HTERT RPE-1 (cell line): ENCODE data around the gene TRPC4.
"Not testable (repeated sequence)": the region's sequence is repeated elsewhere in the genome, so short reads cannot be mapped to it uniquely, and the experiment has no call there.

Experiments used
- in situ Hi-C: fragments of 300-500 bp; cut with MboI; formaldehyde crosslinking; loops from 4 replicates; pipeline ENCODE4 v1.14.3; 2020; ENCODE audit warnings: low sequenced_read_pairs

TRPC4 gene

DNA sequence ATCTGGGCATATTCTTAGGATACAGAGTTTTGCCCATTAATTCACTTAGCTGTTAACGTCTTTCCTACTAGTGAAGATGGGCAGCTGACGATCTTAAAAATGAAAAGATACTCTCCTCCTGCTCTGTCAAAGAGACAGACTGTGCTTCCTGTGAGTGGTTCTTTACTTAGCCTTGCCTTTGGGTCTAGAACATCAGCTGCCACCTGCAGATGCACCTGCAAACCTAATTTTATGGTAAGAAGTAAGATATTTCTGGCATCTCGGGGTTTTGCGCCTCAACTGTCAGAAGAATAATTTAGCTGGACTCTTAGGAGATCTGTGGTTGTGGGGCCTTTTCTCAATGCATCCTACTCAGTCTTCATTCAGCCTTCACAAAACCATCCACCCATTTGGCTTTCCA is 36.2 kb downstream of the TRPC4 start:
- in situ Hi-C loops: no loop called here

GRCh38 chr13:37816276-37816675 is 53.3 kb downstream of the TRPC4 start:
- in situ Hi-C loops: no loop called here

DNA sequence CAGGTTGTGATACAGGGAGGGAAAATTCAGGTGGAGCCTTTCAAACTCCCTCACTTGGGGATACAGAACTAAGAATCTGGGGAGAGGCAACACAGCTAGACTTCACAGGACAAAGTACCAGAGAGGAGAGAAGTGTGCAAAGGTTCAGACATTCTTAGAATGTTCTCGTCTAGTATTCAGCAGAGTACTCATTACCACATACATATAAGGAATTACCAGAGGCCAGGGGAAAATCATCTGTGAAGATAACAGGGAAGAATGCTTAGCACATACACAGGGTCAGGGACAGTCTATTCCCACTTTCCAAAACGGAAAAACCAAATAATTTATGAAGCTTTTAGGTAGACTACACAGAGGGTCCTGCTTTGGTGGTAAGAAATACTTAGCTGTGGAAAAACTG is 58.1 kb downstream of the TRPC4 start:
- in situ Hi-C loops: no loop called here

DNA sequence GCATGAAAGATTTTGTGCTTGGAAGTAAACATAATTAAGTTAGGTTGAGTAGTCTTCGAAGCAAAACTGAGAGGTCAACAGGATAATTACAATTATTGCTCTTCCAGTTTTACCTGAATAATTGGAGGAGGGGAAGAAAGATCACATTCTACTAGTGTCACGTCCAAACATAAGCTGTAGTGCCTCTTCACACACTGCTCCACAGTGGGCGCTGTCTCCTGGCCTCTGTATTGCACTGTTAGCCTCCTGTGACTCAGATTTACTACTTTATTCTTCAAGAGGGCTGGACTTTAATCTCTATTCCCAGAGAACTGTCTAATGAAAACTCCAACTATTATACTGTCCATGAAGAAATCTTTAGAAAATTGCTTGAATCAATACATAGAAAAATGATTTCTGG is 62.9 kb downstream of the TRPC4 start:
- in situ Hi-C loops: no loop called here

DNA sequence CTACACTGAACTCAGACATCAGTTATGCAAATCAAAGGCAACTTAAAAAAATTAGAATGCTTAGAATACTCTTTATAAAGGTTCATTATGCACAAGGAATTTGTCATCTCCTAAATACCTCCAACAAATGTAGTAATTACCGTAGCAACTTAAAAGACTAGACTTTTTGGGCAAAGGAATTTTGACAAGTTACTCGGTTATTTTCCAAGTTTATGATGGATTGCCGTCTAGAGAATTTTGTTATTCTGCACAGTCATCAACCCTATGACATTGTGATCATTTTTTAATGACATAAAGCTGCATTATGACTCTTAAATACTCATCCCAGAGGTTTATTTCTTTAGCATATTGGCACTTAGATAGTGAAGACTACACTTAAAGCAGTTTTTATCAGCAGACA is 71.9 kb downstream of the TRPC4 start:
- in situ Hi-C loops: no loop called here

GRCh38 chr13:37796795-37797194 is 72.8 kb downstream of the TRPC4 start:
- in situ Hi-C loops: not testable (repeated sequence)

DNA sequence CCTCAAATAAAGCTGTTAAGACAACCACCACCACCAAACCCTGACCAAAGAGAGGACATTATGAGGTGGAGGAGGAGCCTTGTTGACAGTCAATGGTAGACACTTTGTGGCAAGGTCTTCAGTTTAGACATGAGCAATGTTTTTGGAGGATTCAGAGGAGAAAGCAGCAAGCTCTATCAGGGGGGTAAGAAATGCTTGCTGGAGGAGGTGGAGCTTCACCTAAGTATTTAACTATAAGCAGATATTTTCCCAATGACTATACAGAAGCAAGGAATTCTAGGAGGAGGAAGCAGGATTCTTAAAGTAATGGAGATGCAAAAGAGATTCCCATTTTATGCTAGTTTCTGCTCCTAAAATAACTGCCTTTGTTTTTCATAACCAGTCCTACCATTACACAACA is 74.2 kb downstream of the TRPC4 start:
- in situ Hi-C loops: no loop called here

GRCh38 chr13:37791699-37792098 is 77.9 kb downstream of the TRPC4 start:
- in situ Hi-C loops: no loop called here

DNA sequence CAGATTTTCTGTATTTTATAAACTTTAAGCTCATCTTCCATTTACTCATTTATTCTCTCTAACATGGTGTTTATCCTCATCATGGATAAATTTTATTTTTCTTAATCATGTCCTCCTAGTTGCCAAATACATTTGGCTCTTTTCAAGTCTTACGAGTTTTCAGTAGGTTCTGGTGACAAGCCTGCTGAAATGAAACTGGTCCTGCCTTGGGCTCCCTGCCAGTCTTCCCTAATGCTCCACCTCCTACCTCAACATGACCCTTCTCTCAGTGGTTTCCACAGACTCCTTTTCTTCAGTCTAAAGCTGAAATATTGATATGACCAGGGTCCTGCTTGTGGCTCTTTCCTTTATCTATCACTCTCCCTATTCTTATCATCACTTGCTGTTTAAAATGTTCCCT is 81.2 kb downstream of the TRPC4 start:
- in situ Hi-C loops: no loop called here

GRCh38 chr13:37777676-37778075 is 91.9 kb downstream of the TRPC4 start:
- in situ Hi-C loops: no loop called here

GRCh38 chr13:37775871-37776270 is 93.7 kb downstream of the TRPC4 start:
- in situ Hi-C loops: no loop called here

GRCh38 chr13:37772644-37773043 is 96.9 kb downstream of the TRPC4 start:
- in situ Hi-C loops: no loop called here

GRCh38 chr13:37769545-37769944 is 100.0 kb downstream of the TRPC4 start:
- in situ Hi-C loops: no loop called here

DNA sequence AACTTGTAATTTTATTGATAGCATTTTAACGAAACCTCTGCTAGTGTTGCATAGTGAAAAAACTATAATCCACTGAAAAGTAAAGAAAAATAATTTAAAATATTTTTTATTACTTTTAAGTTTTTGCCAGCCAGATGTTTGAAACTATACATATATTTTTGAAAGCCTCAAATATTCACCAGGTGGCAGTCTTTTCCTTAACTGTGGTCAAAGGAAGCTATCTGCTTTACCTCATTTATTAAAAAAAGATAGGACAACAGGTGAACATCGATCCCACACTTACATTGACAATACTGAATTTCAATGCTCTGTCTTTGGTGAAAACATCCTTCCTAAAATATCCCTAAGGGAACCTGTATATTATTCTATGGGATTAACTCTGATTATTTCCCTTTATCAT is 100.5 kb downstream of the TRPC4 start:
- in situ Hi-C loops: no loop called here

- in situ Hi-C loops: no loop called here
Observed at GRCh38 chr13:37766502-37766901, 103.1 kb downstream of the TRPC4 start.

DNA sequence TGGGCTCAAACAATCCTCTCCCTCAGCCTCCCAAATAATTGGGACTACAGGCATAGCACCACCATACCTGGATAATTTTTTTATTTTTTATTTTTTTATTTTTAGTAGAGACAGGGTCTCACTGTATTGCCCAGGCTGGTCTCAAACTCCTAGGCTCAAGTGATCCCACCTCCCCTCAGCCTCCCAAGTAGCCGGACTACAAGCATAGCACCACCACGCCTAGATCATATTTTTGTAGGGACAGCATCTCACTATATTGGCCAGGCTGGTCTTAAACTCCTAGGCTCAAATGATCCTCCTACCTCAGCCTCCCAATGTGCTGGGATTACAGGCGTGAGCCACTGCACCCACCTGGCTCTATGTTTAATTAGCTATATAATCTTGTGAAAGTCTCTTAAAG is 114.2 kb downstream of the TRPC4 start:
- in situ Hi-C loops: no loop called here

DNA sequence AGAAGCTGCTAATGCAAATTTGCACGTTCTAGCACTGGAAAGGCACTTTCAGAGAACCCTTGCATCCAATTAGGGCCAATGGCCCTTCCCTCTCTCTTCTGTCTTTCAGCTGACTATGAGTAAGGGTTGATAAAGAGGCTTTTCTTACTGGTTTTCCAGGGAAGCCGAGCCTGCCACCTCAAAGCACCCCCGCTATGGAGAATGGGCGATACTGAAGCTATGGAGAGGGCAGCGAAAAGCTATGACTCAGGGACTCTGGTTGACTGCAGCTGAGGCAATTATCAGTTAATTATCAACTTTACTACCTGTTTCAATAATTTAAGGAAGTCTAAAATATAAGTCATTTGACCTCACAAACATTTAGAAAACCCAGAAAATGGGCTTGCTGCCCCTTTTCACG is 115.8 kb downstream of the TRPC4 start:
- in situ Hi-C loops: no loop called here

GRCh38 chr13:37752146-37752545 is 117.4 kb downstream of the TRPC4 start:
- in situ Hi-C loops: no loop called here

DNA sequence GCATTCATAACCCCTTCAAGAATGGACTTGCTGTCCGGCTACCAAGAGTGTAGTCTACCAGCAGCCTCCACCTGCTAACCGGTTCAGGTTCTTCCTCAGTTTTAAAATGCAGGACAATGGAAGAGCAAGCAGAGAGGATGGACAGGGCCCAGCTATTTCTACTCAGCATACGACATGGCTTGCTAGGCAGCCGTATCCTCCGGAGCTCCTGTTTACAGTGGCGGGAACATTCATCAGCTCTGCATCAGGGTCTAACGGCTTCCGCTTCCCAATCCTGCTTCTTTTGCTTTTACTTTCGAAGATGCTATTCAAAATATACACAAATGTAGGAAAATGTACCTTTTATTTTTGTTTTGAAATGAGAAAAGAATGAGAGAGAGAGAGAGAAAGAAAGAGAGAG is 118.5 kb downstream of the TRPC4 start:
- in situ Hi-C loops: no loop called here

DNA sequence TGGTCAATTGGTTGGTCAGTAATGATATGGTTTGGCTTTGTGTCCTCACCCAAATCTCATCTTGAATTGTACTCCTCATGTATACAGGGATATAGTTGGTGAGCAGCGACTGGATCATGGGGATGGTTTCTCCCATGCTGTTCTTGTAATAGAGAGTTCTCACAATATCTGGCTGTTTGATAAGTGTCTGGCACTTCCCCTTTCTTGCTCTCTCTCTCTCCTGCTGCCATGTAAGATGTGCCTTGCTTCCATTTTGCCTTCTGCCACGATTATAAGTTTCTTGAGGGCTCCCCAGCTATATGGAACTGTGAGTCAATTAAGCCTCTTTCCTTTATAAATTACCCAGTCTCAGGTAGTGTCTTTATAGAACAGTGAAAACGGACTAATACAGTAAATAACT is 120.7 kb downstream of the TRPC4 start:
- in situ Hi-C loops: no loop called here

DNA sequence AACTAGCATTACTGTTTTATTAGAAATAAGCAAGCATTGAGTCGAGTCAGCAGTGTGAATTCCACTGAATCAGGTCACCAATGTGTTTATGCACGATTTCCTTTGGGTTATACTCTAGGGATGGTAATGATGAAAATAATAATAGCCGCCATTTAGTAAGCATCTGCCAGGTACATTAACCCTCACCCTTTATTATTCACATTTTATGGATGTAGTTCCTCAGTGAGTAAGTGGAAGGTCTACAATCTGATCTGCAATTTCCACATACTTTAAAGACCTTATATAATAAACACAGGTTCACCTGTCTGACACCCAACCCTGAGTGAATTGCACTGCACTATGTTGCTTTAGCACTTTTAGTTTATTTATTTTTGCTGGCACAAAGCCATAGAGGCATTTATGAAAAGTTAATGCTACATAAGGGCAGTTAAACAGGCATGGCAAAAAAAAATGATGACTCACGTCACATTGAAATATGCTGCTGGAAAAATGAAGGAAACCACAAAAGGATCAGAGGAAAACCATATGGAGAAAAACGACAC is 122.4 kb downstream of the TRPC4 start:
- in situ Hi-C loops: no loop called here

DNA sequence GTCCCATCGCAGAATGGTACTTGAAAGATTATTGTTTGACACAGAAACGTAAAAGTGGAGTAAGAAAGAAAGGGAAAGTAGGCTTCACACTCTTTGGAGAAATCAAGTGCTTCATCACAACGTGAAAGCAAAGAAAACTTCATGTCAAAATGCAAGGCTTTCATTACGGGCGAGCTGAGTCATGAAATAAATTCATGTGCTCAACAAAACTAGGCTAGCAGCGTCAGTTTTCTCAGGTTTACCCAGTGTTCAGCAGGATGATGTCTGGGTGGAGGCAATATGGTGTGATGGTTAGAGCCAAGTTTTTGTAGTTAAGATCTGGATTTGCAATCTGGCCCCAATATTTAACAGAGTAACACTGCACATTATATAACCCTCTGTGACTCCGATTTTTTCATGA is 128.0 kb downstream of the TRPC4 start:
- in situ Hi-C loops: no loop called here

GRCh38 chr13:37736045-37736444 is 133.5 kb downstream of the TRPC4 start:
- in situ Hi-C loops: no loop called here

GRCh38 chr13:37735293-37735692 is 134.3 kb downstream of the TRPC4 start:
- in situ Hi-C loops: no loop called here
